K562 (cell line): ENCODE measurements around the gene CCDC187. TPM values are rescaled to one million over a fixed set of nuclear protein-coding genes. Genes with fewer than 3 reads are reported as not detected.

Experiments used
- CGGBP1 ChIP-seq: fragments of 250-450 bp; sonication (Bioruptor Pico); IDR thresholded peaks from 2 replicates; pipeline ENCODE4 v1.9.0; 2021; ENCODE audit warnings: mild to moderate bottlenecking
- CHD2 ChIP-seq: IDR thresholded peaks from 2 replicates; pipeline ENCODE4 v1.6.1; 2011; ENCODE audit warnings: low read depth, low read length
- CREB3L1 ChIP-seq: fragments of 450-650 bp; IDR thresholded peaks from 2 replicates; pipeline ENCODE4 v1.6.1; 2014; ENCODE audit warnings: low read depth, mild to moderate bottlenecking, moderate library complexity, borderline replicate concordance
- IRF9 ChIP-seq: fragments of 450-650 bp; IDR thresholded peaks from 2 replicates; pipeline ENCODE4 v1.6.1; 2016; ENCODE audit warnings: missing biosample characterization, missing genetic modification characterization
- MTA3 ChIP-seq: fragments of 450-650 bp; formaldehyde crosslinking; IDR thresholded peaks from 2 replicates; pipeline ENCODE4 v1.6.1; 2017; ENCODE audit warnings: mild to moderate bottlenecking, borderline replicate concordance
- MYC ChIP-seq, 2 experiments: fragments of 250-450 bp in 1 of 2; sonication (Bioruptor Pico) in 1 of 2; IDR thresholded peaks; 2 replicates each; pipeline versions ENCODE4 v1.5.1 to v1.6.1; 2012 to 2021; ENCODE audit warnings: low read depth in 2 of 2, borderline replicate concordance in 1 of 2, improper control_type of control experiment in 1 of 2, low read length in 1 of 2, mild to moderate bottlenecking in 1 of 2, moderate library complexity in 1 of 2
- SMARCE1 ChIP-seq: fragments of 450-650 bp; IDR thresholded peaks from 2 replicates; pipeline ENCODE4 v1.7.1; 2016; ENCODE audit warnings: mild to moderate bottlenecking
- STAT6 ChIP-seq: sonication (generic); formaldehyde crosslinking; IDR thresholded peaks from 2 replicates; pipeline ENCODE4 v1.8.1; 2023; ENCODE audit warnings: mild to moderate bottlenecking, missing genetic modification reagents
- ZNF174 ChIP-seq: fragments of 250-450 bp; sonication (Bioruptor Pico); IDR thresholded peaks from 2 replicates; pipeline ENCODE4 v1.4.0; 2020; ENCODE audit warnings: mild to moderate bottlenecking
- ZNF175 ChIP-seq: fragments of 200-800 bp; sonication (Bioruptor generic); IDR thresholded peaks from 2 replicates; pipeline ENCODE4 v1.6.1; 2016; ENCODE audit warnings: low read depth, mild to moderate bottlenecking, missing genetic modification characterization, missing compliant biosample characterization
- ZNF589 ChIP-seq: fragments of 200-800 bp; sonication (Bioruptor generic); IDR thresholded peaks from 2 replicates; pipeline ENCODE4 v1.6.1; 2016; ENCODE audit warnings: low read depth, missing genetic modification characterization, missing compliant biosample characterization
- ZNF668 ChIP-seq: fragments of 250-450 bp; sonication (Bioruptor Pico); IDR thresholded peaks from 2 replicates; pipeline ENCODE4 v1.8.0; 2022; ENCODE audit warnings: mild to moderate bottlenecking, inconsistent platforms
- polyA plus RNA-seq, 8 experiments: library from polyadenylated mRNA; depleted of rRNA in 4 of 8; stranded (reverse) in 5 of 8; unstranded in 3 of 8; fragments of >200 nt; fragmentation: Nextera tagmentation in 2 of 8; fragmentation: Illumina TruSeq in 1 of 8; extraction: Ambion mirVana in 2 of 8; extraction: Trizol in 1 of 8; gene quantifications; 2 replicates each; pipeline versions ENCODE4 v1.2.1 to v1.2.3, GENCODE V29; 2011 to 2014; ENCODE audit warnings: inconsistent platforms in 1 of 8, missing spikeins in 1 of 8
- total RNA-seq, 7 experiments: library from RNA; depleted of rRNA in 6 of 7; stranded (reverse); fragments of >200 nt in 6 of 7; fragmentation: Illumina TruSeq in 2 of 7; extraction: Trizol in 2 of 7; gene quantifications; 2 replicates each; pipeline versions ENCODE4 v1.2.1 to v1.2.3, GENCODE V29; 2011 to 2021; ENCODE audit warnings: low replicate concordance in 1 of 7
- TF ChIP-seq, protein P1 (sequence below), 2 experiments: fragments of 450-650 bp; conservative IDR thresholded peaks; 2 replicates each; pipeline ENCODE4 v1.6.1; 2017; ENCODE audit warnings: mild to moderate bottlenecking in 2 of 2, moderate library complexity in 2 of 2
- TF ChIP-seq, protein P2 (sequence below): fragments of 450-650 bp; formaldehyde crosslinking; IDR thresholded peaks from 2 replicates; pipeline ENCODE4 v1.4.0; 2022; ENCODE audit warnings: missing genetic modification characterization
- TF ChIP-seq, protein P3 (sequence below), 3 experiments: IDR thresholded peaks in 2 of 3; conservative IDR thresholded peaks in 1 of 3; 2 replicates each; pipeline ENCODE4 v1.5.1; 2011 to 2012; ENCODE audit warnings: low read length in 3 of 3, mild to moderate bottlenecking in 3 of 3, control low read depth in 2 of 3, improper control_type of control experiment in 1 of 3, inconsistent platforms in 1 of 3, low read depth in 1 of 3, mixed read lengths in 1 of 3, moderate library complexity in 1 of 3; ENCODE audit not compliant: insufficient read depth in 2 of 3

The CCDC187 gene
- total and polyA plus RNA-seq, 9 of the 15 experiments (the other 6 are each of a cell fraction or from before 2014, with no cell fraction given) = not detected

DNA sequence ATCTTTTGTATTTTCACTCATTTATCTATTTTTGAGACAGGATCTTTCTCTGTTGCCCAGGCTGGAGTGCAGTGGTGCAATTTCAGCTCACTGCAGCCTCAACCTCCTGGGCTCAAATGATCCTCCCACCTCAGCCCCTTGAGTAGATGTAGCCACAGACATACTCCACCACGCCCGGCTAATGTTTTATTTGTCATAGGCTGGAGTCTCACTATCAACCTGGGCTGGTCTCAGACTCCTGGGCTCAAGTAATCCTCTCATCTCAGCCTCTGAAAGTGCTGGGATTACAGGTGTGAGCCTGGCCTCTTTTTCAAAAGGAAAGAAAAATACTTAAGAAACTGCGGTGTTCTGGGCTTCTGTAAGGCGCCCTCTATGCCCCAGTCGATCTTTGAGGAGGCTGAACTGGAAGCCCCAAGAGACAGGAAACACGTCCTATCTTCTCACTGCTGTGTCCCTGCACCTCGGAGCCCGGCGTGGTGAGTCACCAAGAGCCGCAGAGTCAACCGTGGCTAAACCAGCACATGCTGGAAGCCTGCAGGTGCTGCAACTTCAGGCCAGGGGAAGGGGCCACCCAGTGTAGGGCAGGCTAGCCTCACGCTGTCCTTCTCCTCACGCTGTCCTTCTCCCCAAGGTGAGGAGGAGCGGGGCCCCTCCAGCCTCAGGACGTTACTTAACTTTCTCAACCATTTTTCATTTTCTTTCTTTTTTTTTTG lies 83.7 kb downstream of the CCDC187 start (continued):
- TF ChIP-seq ZNF589 = peak; percentile 53; the same call in 1 of the 2 replicates
- peak; percentile 87 for TF ChIP-seq MYC (IDR thresholded peaks at IDR 0.05; ENCODE audit: low read depth, low read length)
- TF ChIP-seq MYC (CRISPR knock-in tag; IDR thresholded peaks at IDR 0.05; ENCODE audit: borderline replicate concordance, low read depth) = no peak
- TF ChIP-seq IRF9 (tag) = no peak
- peak; percentile 59; the same call in 1 of the 2 replicates for TF ChIP-seq SMARCE1
- TF ChIP-seq, protein P1, sequence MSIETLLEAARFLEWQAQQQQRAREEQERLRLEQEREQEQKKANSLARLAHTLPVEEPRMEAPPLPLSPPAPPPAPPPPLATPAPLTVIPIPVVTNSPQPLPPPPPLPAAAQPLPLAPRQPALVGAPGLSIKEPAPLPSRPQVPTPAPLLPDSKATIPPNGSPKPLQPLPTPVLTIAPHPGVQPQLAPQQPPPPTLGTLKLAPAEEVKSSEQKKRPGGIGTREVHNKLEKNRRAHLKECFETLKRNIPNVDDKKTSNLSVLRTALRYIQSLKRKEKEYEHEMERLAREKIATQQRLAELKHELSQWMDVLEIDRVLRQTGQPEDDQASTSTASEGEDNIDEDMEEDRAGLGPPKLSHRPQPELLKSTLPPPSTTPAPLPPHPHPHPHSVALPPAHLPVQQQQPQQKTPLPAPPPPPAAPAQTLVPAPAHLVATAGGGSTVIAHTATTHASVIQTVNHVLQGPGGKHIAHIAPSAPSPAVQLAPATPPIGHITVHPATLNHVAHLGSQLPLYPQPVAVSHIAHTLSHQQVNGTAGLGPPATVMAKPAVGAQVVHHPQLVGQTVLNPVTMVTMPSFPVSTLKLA (conservative IDR thresholded peaks at IDR 0.05) = peak; percentile 40 to 78; a peak in 2 of 4 replicates
- no peak for TF ChIP-seq CREB3L1
- peak; percentile 56; the same call in 1 of the 2 replicates for TF ChIP-seq MTA3
- TF ChIP-seq ZNF668 (CRISPR knock-in tag) = no peak
- TF ChIP-seq ZNF174 (CRISPR knock-in tag) = no peak
- TF ChIP-seq, protein P2, sequence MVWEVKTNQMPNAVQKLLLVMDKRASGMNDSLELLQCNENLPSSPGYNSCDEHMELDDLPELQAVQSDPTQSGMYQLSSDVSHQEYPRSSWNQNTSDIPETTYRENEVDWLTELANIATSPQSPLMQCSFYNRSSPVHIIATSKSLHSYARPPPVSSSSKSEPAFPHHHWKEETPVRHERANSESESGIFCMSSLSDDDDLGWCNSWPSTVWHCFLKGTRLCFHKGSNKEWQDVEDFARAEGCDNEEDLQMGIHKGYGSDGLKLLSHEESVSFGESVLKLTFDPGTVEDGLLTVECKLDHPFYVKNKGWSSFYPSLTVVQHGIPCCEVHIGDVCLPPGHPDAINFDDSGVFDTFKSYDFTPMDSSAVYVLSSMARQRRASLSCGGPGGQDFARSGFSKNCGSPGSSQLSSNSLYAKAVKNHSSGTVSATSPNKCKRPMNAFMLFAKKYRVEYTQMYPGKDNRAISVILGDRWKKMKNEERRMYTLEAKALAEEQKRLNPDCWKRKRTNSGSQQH (CRISPR knock-in tag) = no peak
- no peak for TF ChIP-seq CHD2
- TF ChIP-seq ZNF175 = peak; percentile 81; the same call in 1 of the 2 replicates
- no peak for TF ChIP-seq CGGBP1
- TF ChIP-seq, protein P3, sequence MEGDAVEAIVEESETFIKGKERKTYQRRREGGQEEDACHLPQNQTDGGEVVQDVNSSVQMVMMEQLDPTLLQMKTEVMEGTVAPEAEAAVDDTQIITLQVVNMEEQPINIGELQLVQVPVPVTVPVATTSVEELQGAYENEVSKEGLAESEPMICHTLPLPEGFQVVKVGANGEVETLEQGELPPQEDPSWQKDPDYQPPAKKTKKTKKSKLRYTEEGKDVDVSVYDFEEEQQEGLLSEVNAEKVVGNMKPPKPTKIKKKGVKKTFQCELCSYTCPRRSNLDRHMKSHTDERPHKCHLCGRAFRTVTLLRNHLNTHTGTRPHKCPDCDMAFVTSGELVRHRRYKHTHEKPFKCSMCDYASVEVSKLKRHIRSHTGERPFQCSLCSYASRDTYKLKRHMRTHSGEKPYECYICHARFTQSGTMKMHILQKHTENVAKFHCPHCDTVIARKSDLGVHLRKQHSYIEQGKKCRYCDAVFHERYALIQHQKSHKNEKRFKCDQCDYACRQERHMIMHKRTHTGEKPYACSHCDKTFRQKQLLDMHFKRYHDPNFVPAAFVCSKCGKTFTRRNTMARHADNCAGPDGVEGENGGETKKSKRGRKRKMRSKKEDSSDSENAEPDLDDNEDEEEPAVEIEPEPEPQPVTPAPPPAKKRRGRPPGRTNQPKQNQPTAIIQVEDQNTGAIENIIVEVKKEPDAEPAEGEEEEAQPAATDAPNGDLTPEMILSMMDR (IDR thresholded peaks at IDR 0.05 in 2 of 3, conservative IDR thresholded peaks at IDR 0.05 in 1 of 3; ENCODE audit: insufficient read depth in 2 of 3, low read depth in 1 of 3, low read length in 3 of 3) = peak in 1 of 3 experiments; percentile 28; a peak in 2 of 6 replicates
- no peak for TF ChIP-seq STAT6
